Lung (tissue), 12 donors: ENCODE measurements around the gene TCF19. TPM values are rescaled to one million over a fixed set of nuclear protein-coding genes. Genes with fewer than 3 reads are reported as not detected.

ENCODE experiments used
- ATAC-seq: fragments of 200-7000 bp; cut with Tn5 transposase; one replicate; pipeline ENCODE4 v1.9.1; 2020; ENCODE audit warnings: moderate number of reproducible peaks; ENCODE audit not compliant: insufficient read depth, low FRiP score
- DNase-seq, 3 donors: peaks; one replicate each; pipeline ENCODE4 v3.0.0-alpha.2; 2013 to 2017
- H3K27ac ChIP-seq, 2 donors: one replicate each; pipeline ENCODE4 v1.5.1; 2013; ENCODE audit warnings: mild to moderate bottlenecking in 2 of 2, moderate library complexity in 2 of 2, control low read depth in 1 of 2, inconsistent platforms in 1 of 2, low read depth in 1 of 2, low read length in 1 of 2
- H3K27me3 ChIP-seq, 3 donors: one replicate each; pipeline ENCODE4 v1.5.1; 2013; ENCODE audit warnings: low read length in 2 of 3; ENCODE audit not compliant: control insufficient read depth in 3 of 3, insufficient read depth in 3 of 3
- H3K36me3 ChIP-seq, 4 donors: one replicate each; pipeline ENCODE4 v1.5.1; 2013; ENCODE audit warnings: low read length in 4 of 4, mild to moderate bottlenecking in 1 of 4, moderate library complexity in 1 of 4; ENCODE audit not compliant: control insufficient read depth in 4 of 4, insufficient read depth in 4 of 4
- H3K4me1 ChIP-seq, 5 donors: one replicate each; pipeline ENCODE4 v1.5.1; 2013; ENCODE audit warnings: low read length in 5 of 5, mild to moderate bottlenecking in 2 of 5, moderate library complexity in 1 of 5; ENCODE audit not compliant: control insufficient read depth in 5 of 5, insufficient read depth in 5 of 5
- H3K4me3 ChIP-seq: one replicate; pipeline ENCODE4 v1.5.1; 2013; ENCODE audit warnings: mild to moderate bottlenecking, control low read depth, moderate library complexity
- H3K9ac ChIP-seq, 2 donors: one replicate each; pipeline ENCODE4 v1.5.1; 2013; ENCODE audit warnings: low read length in 2 of 2, control low read depth in 1 of 2; ENCODE audit not compliant: insufficient read depth in 1 of 2
- H3K9me3 ChIP-seq, 4 donors: one replicate each; pipeline ENCODE4 v1.5.1; 2013; ENCODE audit warnings: low read length in 3 of 4, mild to moderate bottlenecking in 1 of 4, moderate library complexity in 1 of 4; ENCODE audit not compliant: control insufficient read depth in 4 of 4, insufficient read depth in 3 of 4
- WGBS, 2 donors: extraction: QIAGEN DNeasy Blood & Tissue Kit; methylation state at CpG; one replicate each; pipeline ENCODE4 v1.1.7; 2013; 5-methylcytosine and 5-hydroxymethylcytosine counted together
- polyA plus RNA-seq, 2 donors: library from polyadenylated mRNA; stranded (reverse); fragments of 200-250 nt; gene quantifications; one replicate each; pipeline ENCODE4 v1.2.1, GENCODE V29; 2013
- total RNA-seq, 2 donors: library from RNA; depleted of rRNA in 1 of 2; stranded (reverse); fragments of >200 nt in 1 of 2; gene quantifications; one replicate each; pipeline ENCODE4 v1.2.1, GENCODE V29; 2014 to 2021
- TF ChIP-seq, protein P1 (sequence below): IDR thresholded peaks from 2 replicates; pipeline ENCODE4 v1.5.1; 2012; ENCODE audit warnings: mild to moderate bottlenecking; ENCODE audit errors: control extremely low read depth, extremely low read depth
- donor health status: control.
- donor health status: control.
- donor health status: Bipolar disorder and iron deficiency.
- donor health status: healthy.
- donor health status: DM: yes; HTN: yes; CAD: no.

TCF19 gene
- total and polyA plus RNA-seq, 4 donors = 4.1 to 9.4 (median 5.1) TPM

DNA sequence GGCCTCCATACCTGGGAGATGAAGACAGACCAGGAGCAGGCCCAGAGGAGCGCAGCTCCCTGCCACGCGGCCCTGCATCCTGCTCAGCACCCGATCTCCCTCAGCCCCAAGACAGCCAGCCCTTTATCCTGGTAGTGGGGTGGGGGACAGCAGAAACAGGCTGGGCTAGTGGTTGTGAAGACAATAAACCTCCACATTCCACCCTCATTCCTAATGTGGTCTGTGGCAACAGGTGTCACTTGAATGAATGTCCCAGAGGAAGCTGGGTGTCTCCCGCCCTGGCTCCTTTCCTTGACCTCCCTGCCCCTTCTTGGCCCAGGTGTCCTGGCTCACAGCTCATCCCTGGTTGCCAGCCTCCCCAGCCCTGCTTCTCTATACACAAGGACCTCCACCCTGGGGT, 45.9 kb upstream of the TCF19 start, which contains the start of gene C6orf15:
Gene C6orf15, minus strand, starts transcription at position 98 of the 400 bp plus-strand sequence. Its CDS starts 20 bp downstream, at position 78.
- TF ChIP-seq, protein P1, sequence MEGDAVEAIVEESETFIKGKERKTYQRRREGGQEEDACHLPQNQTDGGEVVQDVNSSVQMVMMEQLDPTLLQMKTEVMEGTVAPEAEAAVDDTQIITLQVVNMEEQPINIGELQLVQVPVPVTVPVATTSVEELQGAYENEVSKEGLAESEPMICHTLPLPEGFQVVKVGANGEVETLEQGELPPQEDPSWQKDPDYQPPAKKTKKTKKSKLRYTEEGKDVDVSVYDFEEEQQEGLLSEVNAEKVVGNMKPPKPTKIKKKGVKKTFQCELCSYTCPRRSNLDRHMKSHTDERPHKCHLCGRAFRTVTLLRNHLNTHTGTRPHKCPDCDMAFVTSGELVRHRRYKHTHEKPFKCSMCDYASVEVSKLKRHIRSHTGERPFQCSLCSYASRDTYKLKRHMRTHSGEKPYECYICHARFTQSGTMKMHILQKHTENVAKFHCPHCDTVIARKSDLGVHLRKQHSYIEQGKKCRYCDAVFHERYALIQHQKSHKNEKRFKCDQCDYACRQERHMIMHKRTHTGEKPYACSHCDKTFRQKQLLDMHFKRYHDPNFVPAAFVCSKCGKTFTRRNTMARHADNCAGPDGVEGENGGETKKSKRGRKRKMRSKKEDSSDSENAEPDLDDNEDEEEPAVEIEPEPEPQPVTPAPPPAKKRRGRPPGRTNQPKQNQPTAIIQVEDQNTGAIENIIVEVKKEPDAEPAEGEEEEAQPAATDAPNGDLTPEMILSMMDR = no peak
- H3K4me3 ChIP-seq = no peak within 1 kb of the TSS
- H3K9me3 ChIP-seq = no peaks in the 10 kb centered on the region
- no peak within 1 kb of the TSS for H3K9ac ChIP-seq
- DNase-seq (no peak), ATAC-seq (no peak)
- WGBS, 2 donors = 91 to 92% methylated on average over 5 of the region's 5 CpGs
- peaks cover 0 to 11% (median 10%) of the 10 kb centered on the region in 3 donors for H3K27me3 ChIP-seq
- no peaks in the 10 kb centered on the region for H3K36me3 ChIP-seq
- no peak within 1 kb of the TSS for H3K27ac ChIP-seq
- peaks cover 0 to 18% (median 0%) of the 10 kb centered on the region in 5 donors for H3K4me1 ChIP-seq

DNA sequence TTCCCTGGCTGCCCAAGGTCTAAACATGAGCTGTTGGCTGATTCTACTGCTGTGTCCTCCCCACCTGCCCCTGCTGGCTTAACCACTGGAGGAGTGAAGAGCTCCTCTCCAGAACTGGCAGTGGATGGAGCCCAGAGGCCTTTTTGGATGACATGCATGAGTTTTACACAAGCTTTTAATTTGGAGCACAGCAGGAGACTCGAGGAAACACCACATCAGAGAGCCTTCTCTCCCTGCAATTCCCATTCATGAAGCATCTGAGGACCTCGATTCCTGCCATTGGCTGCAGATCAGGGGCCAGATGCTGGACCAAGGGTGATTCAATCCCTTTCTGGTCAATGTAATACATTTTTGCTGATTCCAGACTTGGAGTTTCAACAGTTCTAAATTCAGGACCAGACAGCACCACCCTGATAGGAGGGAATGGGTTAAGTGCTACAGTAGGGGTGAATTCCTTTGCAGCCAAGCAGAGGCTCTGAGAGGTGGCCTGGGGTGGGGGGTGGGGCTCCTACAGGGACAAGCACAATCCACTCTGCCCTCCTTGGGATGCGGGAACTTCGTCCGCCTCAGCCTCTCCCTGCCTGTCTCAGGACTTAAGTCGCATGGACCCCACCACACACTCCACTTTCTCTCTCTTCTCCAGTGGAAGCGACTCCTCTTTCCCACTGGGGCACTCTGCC, 44.4 kb upstream of the TCF19 start:
- no peak overlapping the region for H3K4me3 ChIP-seq
- peak overlapping the region in 1 of 2 donors; percentile 71 for H3K27ac ChIP-seq
- TF ChIP-seq, protein P1 = no peak
- H3K9ac ChIP-seq = no peak overlapping the region
- DNase-seq = no peak
- WGBS, 2 donors = 59 to 77% methylated on average over 7 of the region's 7 CpGs
- H3K4me1 ChIP-seq = peaks cover 0 to 18% (median 0%) of the 10 kb centered on the region in 5 donors
- H3K27me3 ChIP-seq = peaks cover 0 to 11% (median 10%) of the 10 kb centered on the region in 3 donors
- no peaks in the 10 kb centered on the region for H3K36me3 ChIP-seq
- no peaks in the 10 kb centered on the region for H3K9me3 ChIP-seq
- ATAC-seq = no peak

DNA sequence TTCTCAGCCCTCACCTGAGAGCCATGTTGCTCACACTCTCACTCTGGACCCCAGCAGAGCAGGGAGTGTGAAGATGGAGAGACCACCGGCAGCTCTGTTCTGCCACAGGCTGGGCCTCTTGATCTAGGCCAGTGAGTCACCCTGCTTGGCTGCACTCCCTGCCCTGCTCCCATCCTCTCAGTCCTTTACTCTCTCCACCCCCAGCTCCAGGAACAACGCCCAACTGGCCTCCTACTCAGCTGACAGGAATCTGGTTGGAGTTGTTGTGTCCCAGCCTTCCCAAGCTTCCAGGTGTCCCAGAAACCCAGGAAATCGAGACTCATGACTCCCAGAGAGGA, 43.9 kb upstream of the TCF19 start, which contains the start of gene PSORS1C1:
Gene PSORS1C1, plus strand, starts transcription at position 260 of the 338 bp plus-strand sequence. CDS start 14,833 bp downstream, outside the sequence.
- WGBS, 2 donors = 26 to 37% methylated on average over 3 of the region's 3 CpGs
- Histone ChIP-seq H3K27ac (peak within 1 kb of the TSS in 1 of 2 donors; percentile 71), H3K4me3 (no peak within 1 kb of the TSS), H3K36me3 (no peaks in the 10 kb centered on the region), H3K4me1 (peaks cover 0 to 18% (median 0%) of the 10 kb centered on the region in 5 donors), H3K9ac (no peak within 1 kb of the TSS), H3K9me3 (no peaks in the 10 kb centered on the region), H3K27me3 (peaks cover 0 to 11% (median 9%) of the 10 kb centered on the region in 3 donors)
- ATAC-seq (peak; percentile 86), DNase-seq (peak in 1 of 3 donors; percentile 16)
- TF ChIP-seq, protein P1 = no peak
